B cell (primary cell): ENCODE data around the gene CYP26A1. TPM values are rescaled to one million over a fixed set of nuclear protein-coding genes. Genes with fewer than 3 reads are reported as not detected.

ENCODE experiments used
- ATAC-seq: fragments of 200-7000 bp; cut with Tn5 transposase; one replicate; pipeline ENCODE4 v1.10.0; 2021; ENCODE audit warnings: low read depth, mild to moderate bottlenecking, moderate number of reproducible peaks, moderate library complexity
- CTCF ChIA-PET: fragments of 350-600 bp; sonication (Branson Sonifier 250); formaldehyde crosslinking; loops from one replicate; lab custom pipeline; 2021; ENCODE audit warnings: antibody characterized with exemption, inconsistent platforms; lab: Charles Lee
- POLR2A ChIA-PET: fragments of 350-600 bp; sonication (Branson Sonifier 250); formaldehyde crosslinking; loops from one replicate; lab custom pipeline; 2021; ENCODE audit warnings: antibody characterized with exemption; lab: Charles Lee
- DNase-seq: peaks from one replicate; pipeline ENCODE4 v3.0.0; 2013
- H2AFZ ChIP-seq: 2 replicates; pipeline ENCODE4 v1.6.1; 2012; ENCODE audit warnings: mild to moderate bottlenecking, low read depth, low read length; ENCODE audit not compliant: insufficient read depth, poor library complexity, severe bottlenecking
- H3K27ac ChIP-seq, 2 donors: 1 replicate in 1 of 2; 2 replicates in 1 of 2; pipeline ENCODE4 v1.5.1; 2012 to 2013; ENCODE audit warnings: low read length in 2 of 2, mild to moderate bottlenecking in 2 of 2, moderate library complexity in 1 of 2
- H3K27me3 ChIP-seq, 4 experiments: fragments of 200-600 bp in 1 of 4; sonication (generic) in 1 of 4; replicated peaks in 1 of 4; 1 replicate in 2 of 4; 2 replicates in 2 of 4; pipeline versions ENCODE4 v1.6.1 to v1.7.0; 2013 to 2016; ENCODE audit warnings: low read length in 3 of 4, mild to moderate bottlenecking in 2 of 4, mixed read lengths in 1 of 4, moderate library complexity in 1 of 4; ENCODE audit not compliant: insufficient read depth in 4 of 4, control insufficient read depth in 3 of 4; ENCODE audit errors: control extremely low read depth in 1 of 4
- H3K36me3 ChIP-seq, 2 experiments: replicated peaks in 1 of 2; 1 replicate in 1 of 2; 2 replicates in 1 of 2; pipeline versions ENCODE4 v1.6.1 to v1.7.1; 2013; ENCODE audit warnings: low read length in 1 of 2; ENCODE audit not compliant: insufficient read depth in 2 of 2, control insufficient read depth in 1 of 2; ENCODE audit errors: control extremely low read depth in 1 of 2, extremely low read depth in 1 of 2
- H3K4me1 ChIP-seq, 2 donors: fragments of 200-600 bp in 1 of 2; sonication (generic) in 1 of 2; 1 replicate in 1 of 2; 2 replicates in 1 of 2; pipeline versions ENCODE4 v1.5.1 to v1.6.1; 2013 to 2017; ENCODE audit warnings: low read length in 2 of 2; ENCODE audit not compliant: control insufficient read depth in 2 of 2, insufficient read depth in 2 of 2
- H3K4me2 ChIP-seq: replicated peaks from 2 replicates; pipeline ENCODE3; 2012; ENCODE audit warnings: mild to moderate bottlenecking, low read depth, low read length; ENCODE audit not compliant: poor library complexity, severe bottlenecking
- H3K4me3 ChIP-seq, 5 experiments: fragments of 200-600 bp in 1 of 5; sonication (generic) in 1 of 5; 1 replicate in 3 of 5; 2 replicates in 2 of 5; pipeline versions ENCODE4 v1.5.1 to v1.7.0; 2011 to 2016; ENCODE audit warnings: low read length in 4 of 5, mild to moderate bottlenecking in 4 of 5, low read depth in 2 of 5, control low read depth in 1 of 5, moderate library complexity in 1 of 5; ENCODE audit not compliant: insufficient read depth in 1 of 5; ENCODE audit errors: control extremely low read depth in 1 of 5, extremely low read depth in 1 of 5
- H3K79me2 ChIP-seq: fragments of 200-600 bp; sonication (generic); one replicate; pipeline ENCODE4 v1.6.0; 2016; ENCODE audit warnings: low read length; ENCODE audit not compliant: control insufficient read depth, insufficient read depth
- H3K9ac ChIP-seq: fragments of 200-600 bp; sonication (generic); 2 replicates; pipeline ENCODE4 v1.6.1; 2017; ENCODE audit warnings: mild to moderate bottlenecking, low read length, moderate library complexity
- H3K9me3 ChIP-seq, 3 donors: one replicate each; pipeline versions ENCODE4 v1.6.1 to v1.7.1; 2013; ENCODE audit warnings: low read length in 2 of 3; ENCODE audit not compliant: control insufficient read depth in 2 of 3, insufficient read depth in 1 of 3; ENCODE audit errors: control extremely low read depth in 1 of 3
- H4K20me1 ChIP-seq: 2 replicates; pipeline ENCODE4 v1.6.0; 2012; ENCODE audit warnings: mild to moderate bottlenecking, low read length; ENCODE audit not compliant: insufficient read depth, control insufficient read depth, poor library complexity, severe bottlenecking
- H3K27ac Mint-ChIP-seq: one replicate; pipeline ENCODE4 v1.8.0; 2021; ENCODE audit warnings: mixed read lengths
- H3K27me3 Mint-ChIP-seq: one replicate; pipeline ENCODE4 v1.8.0; 2021; ENCODE audit warnings: mixed read lengths
- H3K4me1 Mint-ChIP-seq: one replicate; pipeline ENCODE4 v1.8.0; 2021; ENCODE audit warnings: mixed read lengths
- H3K4me3 Mint-ChIP-seq: one replicate; pipeline ENCODE4 v1.8.0; 2021; ENCODE audit warnings: mixed read lengths
- H3K9me3 Mint-ChIP-seq: one replicate; pipeline ENCODE4 v1.8.0; 2022; ENCODE audit warnings: mixed read lengths; ENCODE audit not compliant: insufficient read depth
- EZH2 ChIP-seq: IDR thresholded peaks from 2 replicates; pipeline ENCODE4 v1.6.1; 2012; ENCODE audit warnings: borderline replicate concordance, low read depth, mild to moderate bottlenecking, moderate library complexity, low read length; ENCODE audit not compliant: insufficient read depth, poor library complexity, severe bottlenecking
- WGBS: methylation state at CpG from one replicate; pipeline ENCODE4 v1.1.5; 2013; ENCODE audit warnings: missing lambda C conversion rate; ENCODE audit not compliant: insufficient coverage; 5-methylcytosine and 5-hydroxymethylcytosine counted together
- intact Hi-C: fragments of 100-400 bp; cut with micrococcal nuclease; formaldehyde crosslinking; loops from one replicate; pipeline ENCODE4 v1.10.0; 2022
- polyA plus RNA-seq: library from polyadenylated mRNA; depleted of rRNA; stranded (reverse); fragments of >200 nt; gene quantifications from 2 replicates; pipeline ENCODE4 v1.2.3, GENCODE V29; 2012
- total RNA-seq, 2 donors: library from RNA; stranded (reverse); fragments of 120-200 nt in 1 of 2; gene quantifications; 1 replicate in 1 of 2; 2 replicates in 1 of 2; pipeline versions ENCODE4 v1.2.3 to v1.2.4, GENCODE V29; 2013 to 2022
- TF ChIP-seq, protein P1 (sequence below): fragments of 200-600 bp; IDR thresholded peaks from one replicate; pipeline ENCODE4 v1.8.0; 2022; ENCODE audit warnings: antibody characterized with exemption, mild to moderate bottlenecking

Gene CYP26A1
- total and polyA plus RNA-seq, 2 donors (not counting 1 experiment from before 2014, with no cell fraction given): not detected

DNA sequence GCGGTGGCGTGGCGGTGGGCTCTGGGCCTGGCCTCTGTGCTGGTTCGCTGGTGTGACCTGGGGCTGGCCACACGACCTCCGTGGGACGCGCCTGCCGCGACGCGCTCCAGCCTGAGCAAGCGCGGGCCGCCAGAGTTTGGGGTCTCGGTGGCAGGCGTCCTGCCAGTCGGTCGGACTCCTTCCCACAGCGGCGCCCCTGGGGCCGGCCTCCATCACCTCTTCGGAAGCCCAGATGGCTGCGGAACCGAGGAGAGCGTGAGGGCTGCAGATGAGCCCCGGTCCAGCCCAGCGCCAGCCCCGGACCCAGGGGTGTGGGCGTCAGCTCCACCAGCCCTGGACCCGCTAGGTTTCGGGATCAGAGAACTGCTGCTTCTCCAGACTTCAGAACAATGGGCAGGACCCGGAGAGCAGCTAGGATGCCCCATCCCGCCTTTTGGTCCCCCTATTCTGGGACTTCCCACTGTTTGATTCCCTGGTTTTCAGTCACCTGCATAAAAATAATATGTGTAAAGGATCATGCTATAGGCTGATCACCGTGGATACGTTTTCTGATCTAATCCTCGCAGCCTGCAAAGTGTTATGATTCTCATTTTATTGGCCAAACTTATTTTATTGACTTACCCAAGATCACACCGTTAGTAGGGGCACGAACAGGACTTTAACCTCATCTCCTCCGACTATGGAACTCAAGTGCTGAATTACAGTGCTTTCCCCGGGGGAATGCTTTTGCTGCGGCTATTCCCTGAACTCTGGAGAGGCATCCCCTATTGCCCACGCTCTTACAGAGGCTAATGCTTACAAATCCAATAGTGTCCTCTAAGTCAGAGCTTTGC lies 10.3 kb upstream of the CYP26A1 start:
- H3K27ac ChIP-seq: no peak overlapping the region
- H3K9me3 Mint-ChIP-seq: no peaks in the 10 kb centered on the region
- H3K27me3 Mint-ChIP-seq: peaks cover 56% of the 10 kb centered on the region
- H3K36me3 ChIP-seq: peaks cover 0 to 6% of the 10 kb centered on the region in 2 experiments
- H3K9ac ChIP-seq: no peak overlapping the region
- ChIA-PET CTCF (interaction anchor here (0.5 to 1.5 kb wide), 2 partner anchors 17 to 597 kb away, joined by 3 read pairs; no protein-coding TSS in a partner anchor), POLR2A (no interaction called here)
- H3K4me1 Mint-ChIP-seq: peaks cover 28% of the 10 kb centered on the region
- H3K4me1 ChIP-seq: peaks cover 23 to 30% of the 10 kb centered on the region in 2 donors
- DNase-seq: no peak
- peaks cover 0 to 10% (median 0%) of the 10 kb centered on the region in 3 donors for H3K9me3 ChIP-seq
- H3K27me3 ChIP-seq: peaks cover 0 to 54% (median 23%) of the 10 kb centered on the region in 4 experiments
- H2AFZ ChIP-seq: no peak overlapping the region
- no peak overlapping the region for H3K27ac Mint-ChIP-seq
- H4K20me1 ChIP-seq: peaks cover 4% of the 10 kb centered on the region
- H3K79me2 ChIP-seq: no peaks in the 10 kb centered on the region
- peak overlapping the region; percentile 63 for H3K4me3 Mint-ChIP-seq
- H3K4me3 ChIP-seq: no peak overlapping the region
- 29% methylated on average over 42 of the region's 43 CpGs for WGBS
- no peak for TF ChIP-seq EZH2
- TF ChIP-seq, protein P1, sequence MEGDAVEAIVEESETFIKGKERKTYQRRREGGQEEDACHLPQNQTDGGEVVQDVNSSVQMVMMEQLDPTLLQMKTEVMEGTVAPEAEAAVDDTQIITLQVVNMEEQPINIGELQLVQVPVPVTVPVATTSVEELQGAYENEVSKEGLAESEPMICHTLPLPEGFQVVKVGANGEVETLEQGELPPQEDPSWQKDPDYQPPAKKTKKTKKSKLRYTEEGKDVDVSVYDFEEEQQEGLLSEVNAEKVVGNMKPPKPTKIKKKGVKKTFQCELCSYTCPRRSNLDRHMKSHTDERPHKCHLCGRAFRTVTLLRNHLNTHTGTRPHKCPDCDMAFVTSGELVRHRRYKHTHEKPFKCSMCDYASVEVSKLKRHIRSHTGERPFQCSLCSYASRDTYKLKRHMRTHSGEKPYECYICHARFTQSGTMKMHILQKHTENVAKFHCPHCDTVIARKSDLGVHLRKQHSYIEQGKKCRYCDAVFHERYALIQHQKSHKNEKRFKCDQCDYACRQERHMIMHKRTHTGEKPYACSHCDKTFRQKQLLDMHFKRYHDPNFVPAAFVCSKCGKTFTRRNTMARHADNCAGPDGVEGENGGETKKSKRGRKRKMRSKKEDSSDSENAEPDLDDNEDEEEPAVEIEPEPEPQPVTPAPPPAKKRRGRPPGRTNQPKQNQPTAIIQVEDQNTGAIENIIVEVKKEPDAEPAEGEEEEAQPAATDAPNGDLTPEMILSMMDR: no peak
- ATAC-seq: no peak
- intact Hi-C loops: no loop called here
- H3K4me2 ChIP-seq: peak overlapping the region; percentile 73
